T follicular helper cell (primary cell): Measurements from ENCODE around the gene SSNA1.

Source experiments
- DNase-seq: peaks from one replicate; pipeline ENCODE4 v3.0.0-alpha.2; 2020; ENCODE audit warnings: low read depth

The SSNA1 gene

DNA sequence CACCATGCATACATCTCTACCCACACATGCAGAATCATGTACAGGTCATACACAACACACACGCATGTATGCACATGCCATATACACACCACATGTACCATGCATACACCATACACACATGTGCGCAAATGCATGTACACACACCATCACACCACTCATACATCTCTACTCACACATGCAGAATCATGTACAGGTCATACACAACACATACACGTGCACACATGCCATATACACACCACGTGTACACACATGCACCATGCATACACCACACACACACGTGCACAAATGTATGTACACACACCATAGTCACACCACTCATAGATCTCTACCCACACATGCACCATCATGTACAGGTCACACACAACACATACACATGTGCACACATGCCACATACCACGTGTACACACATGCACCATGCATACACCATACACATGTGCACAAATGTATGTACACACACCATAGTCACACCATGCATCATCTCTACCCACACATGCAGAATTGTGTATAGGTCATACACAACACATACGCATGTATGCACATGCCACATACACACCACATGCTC is 35.6 kb upstream of the SSNA1 start:
- DNase-seq = no peak

DNA sequence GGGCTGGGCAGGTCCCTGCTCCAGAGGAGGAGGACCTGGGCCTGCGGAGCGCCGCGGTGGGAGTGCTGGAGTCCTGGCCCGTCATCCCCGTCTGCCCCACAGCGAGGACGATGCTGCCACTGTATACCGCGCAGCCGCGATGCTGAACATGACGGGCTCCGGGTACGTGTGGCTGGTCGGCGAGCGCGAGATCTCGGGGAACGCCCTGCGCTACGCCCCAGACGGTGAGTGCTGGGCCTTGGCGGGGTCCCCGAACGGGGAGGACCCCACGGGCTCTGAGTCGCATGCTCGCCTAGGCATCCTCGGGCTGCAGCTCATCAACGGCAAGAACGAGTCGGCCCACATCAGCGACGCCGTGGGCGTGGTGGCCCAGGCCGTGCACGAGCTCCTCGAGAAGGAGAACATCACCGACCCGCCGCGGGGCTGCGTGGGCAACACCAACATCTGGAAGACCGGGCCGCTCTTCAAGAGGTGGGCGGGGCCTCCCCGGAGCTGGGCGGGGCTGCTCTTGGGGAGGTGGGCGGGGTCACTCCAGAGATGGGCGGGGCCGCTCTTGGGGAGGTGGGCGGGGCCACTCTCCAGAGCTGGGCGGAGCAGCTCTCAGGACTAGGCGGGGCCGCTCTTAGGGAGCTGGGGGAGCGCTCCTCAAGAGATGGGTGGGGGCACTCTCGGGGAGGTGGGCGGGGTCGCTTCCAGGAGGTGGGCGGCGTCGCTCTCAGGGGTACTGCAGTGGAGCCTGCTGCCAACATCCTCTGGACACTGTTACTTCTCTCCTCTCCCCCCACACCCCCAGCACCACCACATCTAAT is 31.7 kb upstream of the SSNA1 start:
- DNase-seq = peak; percentile 40

DNA sequence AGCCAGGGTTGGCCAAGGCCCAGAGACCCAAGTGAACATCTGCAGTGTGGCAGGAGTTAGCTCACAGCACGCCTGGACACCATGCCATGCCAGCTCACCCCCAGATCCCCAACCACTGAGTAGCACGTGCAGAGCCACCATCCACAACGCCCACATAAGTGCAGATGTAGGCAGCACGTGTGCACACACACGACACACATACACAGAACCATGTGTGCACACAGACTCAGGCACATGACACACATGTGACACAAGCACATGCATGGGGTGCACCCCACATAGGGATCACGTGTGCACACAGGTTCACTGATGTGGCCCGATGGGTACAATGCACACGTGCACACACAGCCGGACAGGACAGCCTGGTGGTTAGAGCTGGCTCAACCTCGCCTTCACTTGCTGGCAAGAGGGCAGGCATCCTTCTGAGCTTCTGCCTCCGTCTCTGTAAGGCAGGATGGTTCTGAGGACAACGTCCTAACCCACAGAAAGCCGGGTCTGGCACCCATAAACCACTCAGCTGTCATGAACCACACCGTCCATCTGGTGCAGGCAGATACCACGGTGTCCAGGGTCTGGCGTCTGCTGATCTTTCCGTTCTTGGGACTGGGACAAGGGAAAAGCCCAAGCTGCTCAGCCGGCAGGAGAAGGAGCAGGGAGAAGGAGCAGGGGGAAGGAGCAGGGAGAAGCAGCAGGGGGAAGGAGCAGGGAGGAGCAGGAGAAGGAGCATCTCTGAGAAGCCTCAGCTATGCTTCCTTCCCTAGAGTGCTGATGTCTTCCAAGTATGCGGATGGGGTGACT is 30.7 kb upstream of the SSNA1 start:
- no peak for DNase-seq

DNA sequence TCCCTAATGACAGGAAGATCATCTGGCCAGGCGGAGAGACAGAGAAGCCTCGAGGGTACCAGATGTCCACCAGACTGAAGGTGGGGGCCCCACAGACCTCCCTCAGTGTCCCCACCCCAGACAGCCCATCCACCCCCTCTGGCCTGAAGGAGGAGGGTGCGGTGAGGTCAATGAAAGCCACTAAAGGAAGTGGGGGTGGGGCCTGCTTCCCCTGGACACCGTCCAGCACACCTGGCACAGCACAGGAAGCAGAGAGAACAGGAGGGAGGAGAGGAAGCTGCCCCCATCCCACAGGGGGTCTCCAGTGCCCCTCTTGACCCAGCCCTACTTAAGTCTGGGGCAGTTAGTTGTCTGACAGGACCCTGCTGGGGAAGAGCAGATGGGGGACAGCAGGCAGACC is 29.9 kb upstream of the SSNA1 start:
- DNase-seq = no peak

DNA sequence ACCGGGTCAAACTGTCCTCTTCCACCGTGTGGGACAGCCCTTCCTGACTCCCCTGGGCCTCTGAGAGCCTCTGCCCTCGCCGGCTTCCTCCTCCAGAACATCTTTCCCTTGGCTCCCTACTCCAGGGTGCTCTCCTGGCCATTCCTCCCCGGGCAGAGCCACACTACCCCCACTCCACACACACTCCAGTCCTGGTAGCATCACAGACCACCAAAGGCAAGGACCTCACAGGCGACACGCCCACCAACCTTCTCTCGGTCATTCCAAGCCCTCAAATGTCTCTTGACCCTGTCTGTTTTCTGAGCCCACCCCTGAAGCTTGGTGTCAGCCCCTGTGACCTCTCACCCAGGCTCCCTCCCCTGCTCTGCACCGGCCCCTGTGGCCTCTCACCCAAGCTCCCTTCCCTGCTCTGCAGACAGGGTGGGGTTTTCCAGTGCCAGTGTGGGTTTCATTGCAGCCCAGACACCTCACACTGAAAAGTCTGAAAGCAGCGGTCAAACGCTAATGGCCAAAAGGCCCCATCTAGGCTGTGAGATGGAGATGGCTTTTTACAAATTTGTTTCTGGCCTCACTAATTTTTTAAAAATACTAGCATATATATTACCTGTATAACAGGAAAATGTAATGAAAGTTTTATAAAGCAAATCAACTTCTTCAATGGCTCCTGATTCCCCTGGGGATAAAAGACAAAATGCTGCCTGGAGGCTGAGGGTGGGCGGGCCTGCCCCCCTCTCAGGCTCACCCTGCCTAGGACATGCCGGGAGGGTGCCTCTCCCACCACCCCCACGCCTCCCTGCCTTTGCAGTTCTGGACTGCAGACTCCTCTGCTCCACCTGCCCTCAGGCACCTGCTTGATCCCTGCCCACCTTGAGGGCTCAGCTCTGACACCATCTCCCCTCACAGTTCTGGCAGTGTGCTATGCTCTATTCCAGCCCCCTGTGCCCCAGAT is 29.1 kb upstream of the SSNA1 start:
- DNase-seq = no peak

DNA sequence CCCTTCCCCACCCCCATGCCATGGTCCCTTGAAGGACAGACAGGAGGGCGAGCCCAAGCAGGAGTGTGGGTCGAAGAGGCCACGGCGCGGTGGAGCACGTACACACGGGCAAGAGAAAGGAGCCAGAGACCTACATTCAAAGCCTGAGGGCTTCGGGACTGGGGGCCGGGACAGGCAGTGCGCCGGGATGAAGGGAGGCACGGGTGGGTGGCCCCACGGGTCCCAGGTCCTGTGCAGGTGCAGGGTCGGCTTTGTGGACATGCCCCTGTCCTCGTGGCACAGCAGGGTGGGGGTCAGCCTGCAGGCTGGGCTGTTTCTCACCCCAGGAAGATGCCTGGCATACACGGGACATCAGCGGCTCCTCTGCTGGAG is 28.4 kb upstream of the SSNA1 start:
- DNase-seq = no peak

DNA sequence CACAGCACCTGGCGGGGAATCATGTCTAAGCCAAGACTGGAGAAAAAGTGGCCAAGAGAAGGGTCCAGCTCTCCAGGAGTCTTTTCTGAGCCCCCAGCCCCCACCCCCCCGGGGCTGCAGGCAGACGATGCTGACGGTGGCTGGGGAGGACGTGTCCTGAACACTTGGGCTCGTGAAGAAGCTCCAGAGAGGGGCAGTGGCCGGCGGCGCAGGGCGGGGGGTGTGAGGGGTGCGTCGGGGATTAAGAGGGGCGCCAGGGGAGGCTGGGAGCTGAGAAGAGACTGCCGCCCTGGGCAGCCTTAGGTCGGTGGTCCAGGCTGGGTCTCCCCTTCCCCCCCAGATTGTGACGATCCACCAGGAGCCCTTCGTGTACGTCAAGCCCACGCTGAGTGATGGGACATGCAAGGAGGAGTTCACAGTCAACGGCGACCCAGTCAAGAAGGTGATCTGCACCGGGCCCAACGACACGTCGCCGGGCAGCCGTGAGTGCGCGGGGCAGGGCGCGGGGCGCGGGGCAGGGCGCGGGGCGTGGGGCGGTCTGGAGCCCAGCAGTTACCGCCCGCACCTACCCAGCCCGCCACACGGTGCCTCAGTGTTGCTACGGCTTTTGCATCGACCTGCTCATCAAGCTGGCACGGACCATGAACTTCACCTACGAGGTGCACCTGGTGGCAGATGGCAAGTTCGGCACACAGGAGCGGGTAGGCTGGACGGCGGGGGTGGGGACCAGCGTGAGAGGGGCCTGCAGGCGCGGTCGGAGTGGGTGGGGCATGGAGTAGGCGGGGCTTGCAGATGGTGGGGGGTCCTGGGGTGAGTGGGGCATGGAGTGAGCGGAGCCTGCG is 27.5 kb upstream of the SSNA1 start:
- DNase-seq = no peak

DNA sequence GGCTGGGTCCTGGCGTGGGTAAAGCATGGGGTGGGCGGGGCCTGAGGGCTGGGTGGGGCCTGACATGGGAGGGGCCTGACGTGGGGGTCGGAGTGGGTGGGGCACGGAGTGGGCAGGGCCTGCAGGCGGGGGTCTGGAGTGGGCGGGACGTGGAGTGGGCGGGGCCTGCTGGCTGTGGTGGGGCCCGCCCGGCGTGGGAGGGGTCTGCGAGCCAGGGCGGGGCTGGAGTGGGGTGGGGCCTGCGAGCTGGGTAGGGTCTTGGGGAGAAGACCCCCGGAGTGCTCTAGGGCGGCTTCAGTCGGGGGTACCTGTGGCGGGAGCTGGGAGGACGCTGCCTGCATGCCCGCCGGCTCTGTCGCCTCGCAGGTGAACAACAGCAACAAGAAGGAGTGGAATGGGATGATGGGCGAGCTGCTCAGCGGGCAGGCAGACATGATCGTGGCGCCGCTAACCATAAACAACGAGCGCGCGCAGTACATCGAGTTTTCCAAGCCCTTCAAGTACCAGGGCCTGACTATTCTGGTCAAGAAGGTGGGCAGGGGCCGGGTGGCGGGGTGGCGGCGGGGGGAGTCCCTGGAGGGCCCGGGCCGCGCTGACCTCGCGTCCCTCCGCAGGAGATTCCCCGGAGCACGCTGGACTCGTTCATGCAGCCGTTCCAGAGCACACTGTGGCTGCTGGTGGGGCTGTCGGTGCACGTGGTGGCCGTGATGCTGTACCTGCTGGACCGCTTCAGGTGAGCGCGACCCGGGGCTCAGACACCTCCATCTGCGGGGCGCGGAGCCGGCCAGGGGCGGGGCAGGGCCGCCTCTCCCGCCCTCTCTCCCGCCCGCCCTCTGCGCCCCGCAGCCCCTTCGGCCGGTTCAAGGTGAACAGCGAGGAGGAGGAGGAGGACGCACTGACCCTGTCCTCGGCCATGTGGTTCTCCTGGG is 26.7 kb upstream of the SSNA1 start:
- no peak for DNase-seq

DNA sequence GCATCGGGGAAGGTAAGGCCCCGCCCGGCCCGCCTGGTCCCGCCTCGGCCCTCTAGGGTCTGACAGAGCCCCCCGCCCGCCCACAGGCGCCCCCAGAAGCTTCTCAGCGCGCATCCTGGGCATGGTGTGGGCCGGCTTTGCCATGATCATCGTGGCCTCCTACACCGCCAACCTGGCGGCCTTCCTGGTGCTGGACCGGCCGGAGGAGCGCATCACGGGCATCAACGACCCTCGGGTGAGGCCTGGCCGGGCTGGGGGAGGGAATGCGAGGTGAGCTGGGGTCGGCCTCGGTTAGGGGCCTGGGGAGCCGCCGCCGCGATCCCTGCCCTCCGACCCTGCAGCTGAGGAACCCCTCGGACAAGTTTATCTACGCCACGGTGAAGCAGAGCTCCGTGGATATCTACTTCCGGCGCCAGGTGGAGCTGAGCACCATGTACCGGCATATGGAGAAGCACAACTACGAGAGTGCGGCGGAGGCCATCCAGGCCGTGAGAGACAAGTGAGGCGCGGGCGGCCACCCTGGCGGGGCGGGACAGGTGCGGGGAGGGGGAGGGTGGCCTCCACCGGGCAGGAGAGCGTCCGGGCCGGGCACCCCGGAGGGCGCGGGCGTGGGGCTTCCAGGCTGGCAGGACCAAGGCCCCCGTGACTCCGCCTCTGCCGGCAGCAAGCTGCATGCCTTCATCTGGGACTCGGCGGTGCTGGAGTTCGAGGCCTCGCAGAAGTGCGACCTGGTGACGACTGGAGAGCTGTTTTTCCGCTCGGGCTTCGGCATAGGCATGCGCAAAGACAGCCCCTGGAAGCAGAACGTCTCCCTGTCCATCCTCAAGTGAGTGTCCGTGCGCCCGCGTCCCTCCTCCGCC is 25.7 kb upstream of the SSNA1 start:
- no peak for DNase-seq

DNA sequence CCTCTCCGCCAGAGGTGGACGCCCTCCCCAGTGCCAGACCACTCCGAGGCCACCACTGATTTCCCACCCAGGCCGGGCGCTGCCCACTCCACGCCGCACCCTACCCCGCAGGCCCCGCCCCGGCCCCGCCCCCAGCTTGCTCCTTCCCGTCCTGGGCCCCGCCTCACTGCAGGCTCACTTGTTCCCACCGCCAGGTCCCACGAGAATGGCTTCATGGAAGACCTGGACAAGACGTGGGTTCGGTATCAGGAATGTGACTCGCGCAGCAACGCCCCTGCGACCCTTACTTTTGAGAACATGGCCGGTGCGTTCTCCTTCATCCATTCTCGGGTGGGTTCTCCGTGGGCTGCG is 25.1 kb upstream of the SSNA1 start:
- DNase-seq = no peak

DNA sequence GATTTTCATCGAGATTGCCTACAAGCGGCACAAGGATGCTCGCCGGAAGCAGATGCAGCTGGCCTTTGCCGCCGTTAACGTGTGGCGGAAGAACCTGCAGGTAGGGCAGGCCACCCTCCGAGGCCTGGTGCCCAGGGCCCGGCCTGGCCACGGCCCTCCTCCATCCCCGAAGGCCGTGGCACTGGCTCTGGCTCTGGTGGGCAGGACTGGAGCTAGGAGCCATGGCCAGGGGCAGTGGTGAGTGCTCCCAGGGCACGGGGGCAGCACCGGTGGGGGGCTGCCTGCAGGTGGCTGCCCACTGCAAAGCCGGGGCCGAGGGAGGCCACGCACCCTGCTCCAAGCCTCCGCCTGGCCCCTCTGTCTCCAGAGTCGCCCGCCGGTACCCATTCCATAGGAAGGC is 24.7 kb upstream of the SSNA1 start:
- DNase-seq = no peak

DNA sequence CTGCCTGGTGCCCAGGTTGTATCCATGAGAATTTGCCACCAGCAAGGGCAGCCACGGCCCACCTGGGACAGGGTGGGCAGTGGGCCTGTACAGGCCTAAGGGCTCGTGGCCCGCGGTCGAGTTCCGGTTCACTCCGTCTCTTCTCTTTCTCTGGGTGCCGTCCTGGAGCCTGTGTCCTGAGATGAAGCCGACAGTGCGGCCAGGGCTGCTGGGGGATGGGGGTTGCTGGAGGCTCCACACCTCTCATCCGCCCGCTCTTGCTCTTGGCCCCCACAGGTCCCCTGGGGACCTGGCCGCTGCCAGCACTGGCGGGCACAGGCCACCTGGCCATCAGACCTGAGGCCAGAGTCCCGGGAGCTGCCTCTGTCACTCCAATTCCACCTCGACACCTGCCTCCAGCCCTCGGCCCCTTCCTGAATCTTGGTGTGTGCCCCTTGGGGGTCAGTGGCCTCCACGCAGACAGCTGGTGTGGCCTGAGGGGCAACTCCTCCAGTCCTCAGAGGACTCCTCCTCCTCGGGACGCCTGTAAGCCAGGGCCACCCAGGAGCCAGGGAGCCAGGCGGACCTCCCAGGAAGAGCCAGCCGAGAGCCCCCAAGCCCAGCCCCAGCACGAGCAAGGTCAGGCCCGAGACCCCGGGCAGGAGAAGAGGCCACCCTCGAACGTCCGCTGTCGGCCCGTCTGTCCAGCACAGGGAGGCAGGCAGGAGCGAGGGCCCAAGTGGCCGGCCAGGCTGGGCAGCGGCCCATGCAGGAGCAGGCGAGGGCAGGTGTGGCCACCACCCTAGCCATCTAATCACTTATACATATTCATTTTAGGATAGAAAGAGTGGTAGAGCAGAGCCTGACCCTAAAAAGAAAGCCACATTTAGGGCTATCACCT is 23.9 kb upstream of the SSNA1 start:
- no peak for DNase-seq

DNA sequence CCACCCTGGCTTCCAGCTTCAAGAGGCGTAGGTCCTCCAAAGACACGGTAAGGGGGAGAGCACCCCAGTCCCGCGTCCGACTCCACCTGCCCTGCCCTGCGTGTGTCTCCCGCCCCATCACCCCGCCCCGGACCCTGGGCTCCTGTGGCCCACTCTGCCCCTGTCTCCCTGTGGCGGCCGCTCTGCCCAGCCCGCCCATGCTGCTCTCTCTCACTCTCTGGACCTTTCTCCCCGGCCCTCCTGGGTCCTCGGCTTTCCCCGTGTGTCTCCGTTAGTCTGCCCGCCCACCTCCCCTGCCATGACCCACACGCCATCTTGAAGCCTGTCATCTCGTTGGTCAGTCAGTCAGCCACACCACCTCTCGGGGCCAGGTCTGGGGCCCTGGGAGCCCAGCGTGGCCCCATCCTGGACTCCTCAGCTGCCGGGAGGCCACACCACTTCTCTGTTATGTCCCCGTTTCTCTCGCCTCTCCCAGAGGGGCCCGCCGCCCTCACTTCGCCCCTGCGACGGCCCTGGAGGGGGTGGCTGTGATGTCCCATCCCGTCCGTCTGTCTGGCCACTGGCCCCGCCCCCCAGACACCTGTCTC is 23.1 kb upstream of the SSNA1 start:
- DNase-seq = no peak

DNA sequence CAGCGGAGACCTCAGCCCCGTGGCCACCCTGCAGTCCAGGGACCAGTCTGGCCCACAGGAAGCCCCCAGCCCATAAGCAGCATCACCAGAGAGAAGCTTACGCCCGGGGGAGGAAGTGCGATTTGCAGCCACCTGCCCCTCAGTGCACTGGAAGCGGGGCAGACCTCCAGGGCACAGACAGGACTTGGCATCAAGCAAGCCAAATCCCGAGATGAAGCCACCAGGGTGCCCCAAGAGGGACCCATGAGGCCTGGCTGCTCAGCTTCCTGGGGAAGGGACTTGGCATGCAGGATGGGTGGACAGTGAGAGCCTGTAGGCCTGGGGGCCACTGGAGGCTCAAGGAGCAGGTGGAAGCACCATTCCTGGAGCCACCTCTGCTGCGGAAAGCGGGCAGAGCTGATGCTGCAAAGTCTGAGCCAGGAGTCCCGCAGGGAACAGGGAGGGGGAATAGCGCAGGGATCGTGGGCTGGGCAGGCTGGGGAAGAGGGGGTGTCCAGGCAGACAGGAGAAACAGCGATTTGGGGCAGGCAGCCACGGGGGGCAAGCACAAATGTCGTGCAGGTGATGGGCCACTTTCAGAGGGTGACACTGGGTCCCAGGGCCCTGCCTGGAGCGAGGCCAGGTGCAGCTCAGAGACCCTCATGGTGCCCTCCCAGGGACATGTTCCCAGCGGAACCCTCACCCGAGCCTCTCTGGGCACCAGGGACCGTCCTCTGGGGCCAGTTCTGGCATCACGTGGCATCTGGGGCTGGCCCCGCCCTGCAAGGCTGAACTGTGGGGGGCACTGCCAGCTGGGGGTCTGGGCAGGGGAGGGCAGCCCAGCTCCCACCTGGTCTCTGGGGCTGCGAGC is 21.9 kb upstream of the SSNA1 start:
- DNase-seq = no peak

DNA sequence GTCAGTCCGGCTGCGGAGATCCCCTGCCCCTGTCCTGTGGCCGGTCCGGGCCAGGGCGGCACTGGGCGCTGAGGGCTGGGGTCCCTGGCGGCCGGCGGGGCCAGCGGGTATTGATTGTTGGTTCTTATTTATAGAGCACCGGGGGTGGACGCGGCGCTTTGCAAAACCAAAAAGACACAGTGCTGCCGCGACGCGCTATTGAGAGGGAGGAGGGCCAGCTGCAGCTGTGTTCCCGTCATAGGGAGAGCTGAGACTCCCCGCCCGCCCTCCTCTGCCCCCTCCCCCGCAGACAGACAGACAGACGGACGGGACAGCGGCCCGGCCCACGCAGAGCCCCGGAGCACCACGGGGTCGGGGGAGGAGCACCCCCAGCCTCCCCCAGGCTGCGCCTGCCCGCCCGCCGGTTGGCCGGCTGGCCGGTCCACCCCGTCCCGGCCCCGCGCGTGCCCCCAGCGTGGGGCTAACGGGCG is 21.2 kb upstream of the SSNA1 start:
- no peak for DNase-seq

DNA sequence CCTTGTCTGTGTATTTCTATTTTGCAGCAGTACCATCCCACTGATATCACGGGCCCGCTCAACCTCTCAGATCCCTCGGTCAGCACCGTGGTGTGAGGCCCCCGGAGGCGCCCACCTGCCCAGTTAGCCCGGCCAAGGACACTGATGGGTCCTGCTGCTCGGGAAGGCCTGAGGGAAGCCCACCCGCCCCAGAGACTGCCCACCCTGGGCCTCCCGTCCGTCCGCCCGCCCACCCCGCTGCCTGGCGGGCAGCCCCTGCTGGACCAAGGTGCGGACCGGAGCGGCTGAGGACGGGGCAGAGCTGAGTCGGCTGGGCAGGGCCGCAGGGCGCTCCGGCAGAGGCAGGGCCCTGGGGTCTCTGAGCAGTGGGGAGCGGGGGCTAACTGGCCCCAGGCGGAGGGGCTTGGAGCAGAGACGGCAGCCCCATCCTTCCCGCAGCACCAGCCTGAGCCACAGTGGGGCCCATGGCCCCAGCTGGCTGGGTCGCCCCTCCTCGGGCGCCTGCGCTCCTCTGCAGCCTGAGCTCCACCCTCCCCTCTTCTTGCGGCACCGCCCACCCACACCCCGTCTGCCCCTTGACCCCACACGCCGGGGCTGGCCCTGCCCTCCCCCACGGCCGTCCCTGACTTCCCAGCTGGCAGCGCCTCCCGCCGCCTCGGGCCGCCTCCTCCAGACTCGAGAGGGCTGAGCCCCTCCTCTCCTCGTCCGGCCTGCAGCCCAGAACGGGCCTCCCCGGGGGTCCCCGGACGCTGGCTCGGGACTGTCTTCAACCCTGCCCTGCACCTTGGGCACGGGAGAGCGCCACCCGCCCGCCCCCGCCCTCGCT is 20.5 kb upstream of the SSNA1 start:
- DNase-seq = no peak
